Measurements from ENCODE around the gene RPRD1B.

Gene RPRD1B

DNA sequence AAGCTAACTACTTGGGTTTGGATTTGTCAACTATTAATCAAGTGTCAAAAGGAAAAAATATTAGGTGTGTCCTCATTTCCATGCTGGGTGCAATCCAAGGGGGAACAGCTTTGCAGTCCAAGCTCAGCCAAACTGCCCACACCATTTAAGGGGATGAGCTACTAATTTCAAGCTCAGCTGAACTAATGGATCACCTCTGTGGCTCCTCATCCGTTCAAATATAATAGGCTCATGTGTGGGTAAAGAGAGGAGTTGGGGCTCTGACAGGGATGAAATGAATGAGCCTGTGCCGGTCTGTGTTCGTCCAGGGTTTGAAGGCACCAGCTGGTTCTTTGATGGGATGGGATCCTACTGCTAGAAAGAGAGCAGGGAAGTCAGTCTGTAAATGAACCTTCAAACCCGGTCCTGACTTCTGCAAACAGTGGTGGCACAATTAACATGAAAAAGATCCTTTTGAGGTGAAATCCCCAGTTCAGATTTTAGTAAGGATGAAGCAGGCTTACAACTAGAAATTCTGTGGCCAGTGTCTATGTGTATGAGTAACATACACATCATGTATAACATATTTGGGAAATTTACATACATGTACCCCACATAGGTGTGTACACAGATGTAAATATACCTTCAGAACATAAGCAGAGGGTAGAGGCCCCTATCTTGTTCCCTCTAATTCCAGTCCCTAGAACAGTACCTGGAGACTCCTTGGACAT, 42.2 kb upstream of the RPRD1B start:
- H3K4me3 ChIP-seq (ENCODE audit: low read length): no peak overlapping the region
- no CpG with 5 or more reads among the region's 4 CpGs for whole genome bisulfite sequencing (ENCODE audit: insufficient coverage, insufficient read length)
- no peaks in the 10 kb centered on the region; the same call in 1 of the 2 replicates for H3K4me1 ChIP-seq (ENCODE audit: control insufficient read depth, insufficient read depth, low read length)
- H3K36me3 ChIP-seq (ENCODE audit: control insufficient read depth, insufficient read depth, low read length): peaks cover 14% of the 10 kb centered on the region; the same call in 1 of the 2 replicates
- no peak for DNase-seq (ENCODE audit: low read depth, low spot score)
- H3K27ac ChIP-seq (ENCODE audit: low read length): no peak overlapping the region
- H3K27me3 ChIP-seq (ENCODE audit: control insufficient read depth, insufficient read depth, low read length): no peaks in the 10 kb centered on the region
- H3K9me3 ChIP-seq (ENCODE audit: control insufficient read depth, insufficient read depth, low read length): no peaks in the 10 kb centered on the region

DNA sequence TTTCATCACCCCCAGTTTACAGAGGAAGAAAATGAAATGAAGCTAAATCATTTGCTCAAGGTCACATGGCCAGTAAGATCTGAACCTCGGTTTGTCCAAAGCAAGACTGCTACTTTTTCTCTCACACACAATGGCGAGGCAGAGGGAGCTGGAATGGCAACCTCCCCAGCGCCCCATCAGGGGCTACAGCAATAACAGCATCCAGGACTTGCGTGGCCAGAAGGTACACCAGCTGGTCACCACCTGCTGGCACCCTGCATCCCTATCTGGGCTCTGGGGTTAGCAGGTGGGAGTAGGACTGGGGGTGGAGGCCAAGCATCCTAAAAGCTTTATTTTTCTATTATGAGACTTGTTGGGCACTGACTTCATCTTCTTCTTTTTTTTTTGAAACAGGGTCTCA, 41.6 kb upstream of the RPRD1B start:
- DNase-seq (ENCODE audit: low read depth, low spot score): no peak
- no peaks in the 10 kb centered on the region for H3K27me3 ChIP-seq (ENCODE audit: control insufficient read depth, insufficient read depth, low read length)
- no peak overlapping the region for H3K4me3 ChIP-seq (ENCODE audit: low read length)
- no peaks in the 10 kb centered on the region; the same call in 1 of the 2 replicates for H3K4me1 ChIP-seq (ENCODE audit: control insufficient read depth, insufficient read depth, low read length)
- no peak overlapping the region for H3K27ac ChIP-seq (ENCODE audit: low read length)
- H3K9me3 ChIP-seq (ENCODE audit: control insufficient read depth, insufficient read depth, low read length): no peaks in the 10 kb centered on the region
- no CpG with 5 or more reads among the region's 4 CpGs for WGBS (ENCODE audit: insufficient coverage, insufficient read length)
- H3K36me3 ChIP-seq (ENCODE audit: control insufficient read depth, insufficient read depth, low read length): peaks cover 19% of the 10 kb centered on the region

DNA sequence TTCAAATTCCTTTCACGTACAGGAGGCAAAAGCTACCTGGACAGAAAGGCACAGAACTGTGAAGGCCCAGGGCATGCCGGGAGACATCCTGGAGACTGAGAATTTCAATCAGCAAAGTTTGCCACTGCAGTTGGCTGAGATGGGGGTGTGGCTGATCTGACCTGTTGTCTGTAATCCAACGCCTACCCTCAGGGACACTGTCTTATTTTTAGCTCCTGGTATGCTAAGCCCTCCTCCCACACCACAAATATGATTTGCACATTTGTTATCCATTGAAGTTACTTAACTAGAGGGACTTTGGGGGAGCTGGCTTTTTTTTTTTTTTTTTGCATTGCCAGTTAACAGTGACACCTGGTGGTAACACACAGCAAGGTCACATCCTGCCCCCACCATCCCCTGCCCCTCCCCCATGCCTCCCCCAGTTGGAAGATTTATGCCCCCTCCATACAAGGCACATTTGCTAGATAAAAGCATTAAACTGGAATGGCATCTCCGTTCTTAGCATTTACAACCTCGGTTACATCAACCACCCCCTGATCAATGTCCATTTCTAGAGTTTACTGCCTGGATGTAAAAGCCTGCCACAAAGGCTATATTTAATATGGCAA, 40.6 kb upstream of the RPRD1B start:
- WGBS (ENCODE audit: insufficient coverage, insufficient read length): no CpG with 5 or more reads among the region's 5 CpGs
- H3K36me3 ChIP-seq (ENCODE audit: control insufficient read depth, insufficient read depth, low read length): peaks cover 23% of the 10 kb centered on the region

DNA sequence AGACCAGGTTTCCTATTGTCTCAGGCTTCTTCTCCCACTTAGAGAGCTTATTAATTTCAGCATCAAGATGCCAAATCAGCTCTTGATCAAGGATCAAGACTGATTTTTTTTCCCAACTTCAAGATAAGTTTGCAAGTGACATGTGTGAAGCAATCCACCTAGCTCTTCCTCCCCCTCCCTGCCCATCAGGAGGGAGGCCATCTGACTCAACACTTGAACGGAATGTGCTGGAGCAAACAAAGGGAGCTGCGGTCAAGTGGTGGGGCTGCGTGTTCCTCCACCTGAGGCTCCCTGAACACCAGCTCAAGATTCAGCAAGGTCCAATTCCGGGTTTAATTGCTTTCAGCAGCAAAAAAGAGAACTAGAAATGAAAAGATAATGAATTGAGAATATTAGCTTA, 39.0 kb upstream of the RPRD1B start:
- no peak overlapping the region for H3K4me3 ChIP-seq (ENCODE audit: low read length)
- H3K9me3 ChIP-seq (ENCODE audit: control insufficient read depth, insufficient read depth, low read length): no peaks in the 10 kb centered on the region
- H3K4me1 ChIP-seq (ENCODE audit: control insufficient read depth, insufficient read depth, low read length): no peaks in the 10 kb centered on the region; the same call in 1 of the 2 replicates
- H3K27me3 ChIP-seq (ENCODE audit: control insufficient read depth, insufficient read depth, low read length): no peaks in the 10 kb centered on the region
- DNase-seq (ENCODE audit: low read depth, low spot score): no peak
- WGBS (ENCODE audit: insufficient coverage, insufficient read length): no CpG with 5 or more reads among the region's 4 CpGs
- peaks cover 26% of the 10 kb centered on the region for H3K36me3 ChIP-seq (ENCODE audit: control insufficient read depth, insufficient read depth, low read length)
- no peak overlapping the region for H3K27ac ChIP-seq (ENCODE audit: low read length)

More for the DNA sequence above, 40.6 kb upstream of the RPRD1B start:
- H3K4me3 ChIP-seq (ENCODE audit: low read length): no peak overlapping the region
- H3K9me3 ChIP-seq (ENCODE audit: control insufficient read depth, insufficient read depth, low read length): no peaks in the 10 kb centered on the region
- no peaks in the 10 kb centered on the region; the same call in 1 of the 2 replicates for H3K4me1 ChIP-seq (ENCODE audit: control insufficient read depth, insufficient read depth, low read length)
- H3K27ac ChIP-seq (ENCODE audit: low read length): no peak overlapping the region
- H3K27me3 ChIP-seq (ENCODE audit: control insufficient read depth, insufficient read depth, low read length): no peaks in the 10 kb centered on the region
- no peak for DNase-seq (ENCODE audit: low read depth, low spot score)

DNA sequence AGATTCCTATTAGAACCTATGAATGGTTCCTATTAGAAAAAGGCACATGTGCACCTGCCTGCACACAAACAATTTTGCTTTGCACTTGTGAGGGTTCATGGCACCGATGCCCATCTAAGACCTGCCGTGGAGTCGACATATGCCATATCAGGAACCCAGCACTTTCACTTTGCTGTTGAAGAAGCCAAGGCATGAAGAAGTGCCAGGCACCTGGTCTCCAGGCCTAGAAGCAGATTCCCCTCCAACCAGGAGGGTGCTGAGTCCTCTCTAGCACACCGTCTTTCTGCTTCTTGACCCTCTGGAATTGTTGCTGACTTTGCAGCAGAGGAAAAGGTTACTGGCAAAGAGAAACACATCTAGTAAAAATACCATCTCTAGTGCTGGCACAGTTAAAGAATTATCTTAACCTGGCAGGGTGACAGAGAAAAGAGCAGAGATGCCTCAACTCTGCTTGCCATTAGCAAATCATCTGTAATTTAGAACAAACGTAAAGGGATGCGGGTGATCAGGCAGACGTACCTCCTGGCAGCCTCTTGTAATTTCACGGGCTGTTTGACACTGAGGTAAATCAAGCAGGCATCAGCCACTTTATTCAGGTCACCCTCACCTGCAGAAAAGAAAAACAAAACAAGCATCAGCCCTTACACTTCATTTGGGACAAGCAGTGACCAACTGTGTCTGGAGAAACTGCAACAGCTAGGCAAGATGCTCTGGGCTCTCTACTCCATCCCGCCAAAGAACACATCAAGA, 37.5 kb upstream of the RPRD1B start:
- no peak for DNase-seq (ENCODE audit: low read depth, low spot score)
- Histone ChIP-seq H3K27me3 (ENCODE audit: control insufficient read depth, insufficient read depth, low read length) (no peaks in the 10 kb centered on the region), H3K4me1 (ENCODE audit: control insufficient read depth, insufficient read depth, low read length) (no peaks in the 10 kb centered on the region; the same call in 1 of the 2 replicates), H3K36me3 (ENCODE audit: control insufficient read depth, insufficient read depth, low read length) (peaks cover 33% of the 10 kb centered on the region), H3K9me3 (ENCODE audit: control insufficient read depth, insufficient read depth, low read length) (no peaks in the 10 kb centered on the region), H3K27ac (ENCODE audit: low read length) (no peak overlapping the region), H3K4me3 (ENCODE audit: low read length) (no peak overlapping the region)
- WGBS (ENCODE audit: insufficient coverage, insufficient read length): no CpG with 5 or more reads among the region's 9 CpGs

DNA sequence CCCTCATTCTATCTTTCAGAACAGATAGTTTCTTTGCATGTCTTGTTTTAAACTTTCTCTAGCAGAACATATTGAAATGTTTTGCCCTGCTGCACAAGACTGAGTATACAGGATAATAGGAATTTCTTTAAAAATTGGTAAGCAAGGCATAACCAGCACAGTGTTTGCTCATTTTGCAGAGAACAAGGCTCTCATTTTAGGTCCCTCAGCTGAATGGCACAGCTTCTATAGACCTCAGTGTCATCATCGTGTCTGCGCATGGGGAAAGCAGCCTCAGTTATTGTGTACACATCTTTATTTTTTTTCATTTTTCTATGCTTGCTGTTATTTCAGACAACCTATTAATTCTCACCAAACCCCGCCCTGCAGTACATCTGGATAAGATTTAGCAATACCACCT, 36.0 kb upstream of the RPRD1B start:
- Histone ChIP-seq H3K9me3 (ENCODE audit: control insufficient read depth, insufficient read depth, low read length) (no peaks in the 10 kb centered on the region), H3K36me3 (ENCODE audit: control insufficient read depth, insufficient read depth, low read length) (peaks cover 36% of the 10 kb centered on the region), H3K27me3 (ENCODE audit: control insufficient read depth, insufficient read depth, low read length) (no peaks in the 10 kb centered on the region), H3K27ac (ENCODE audit: low read length) (no peak overlapping the region), H3K4me1 (ENCODE audit: control insufficient read depth, insufficient read depth, low read length) (no peaks in the 10 kb centered on the region; the same call in 1 of the 2 replicates), H3K4me3 (ENCODE audit: low read length) (no peak overlapping the region)
- no CpG with 5 or more reads among the region's 3 CpGs for WGBS (ENCODE audit: insufficient coverage, insufficient read length)
- DNase-seq (ENCODE audit: low read depth, low spot score): no peak

DNA sequence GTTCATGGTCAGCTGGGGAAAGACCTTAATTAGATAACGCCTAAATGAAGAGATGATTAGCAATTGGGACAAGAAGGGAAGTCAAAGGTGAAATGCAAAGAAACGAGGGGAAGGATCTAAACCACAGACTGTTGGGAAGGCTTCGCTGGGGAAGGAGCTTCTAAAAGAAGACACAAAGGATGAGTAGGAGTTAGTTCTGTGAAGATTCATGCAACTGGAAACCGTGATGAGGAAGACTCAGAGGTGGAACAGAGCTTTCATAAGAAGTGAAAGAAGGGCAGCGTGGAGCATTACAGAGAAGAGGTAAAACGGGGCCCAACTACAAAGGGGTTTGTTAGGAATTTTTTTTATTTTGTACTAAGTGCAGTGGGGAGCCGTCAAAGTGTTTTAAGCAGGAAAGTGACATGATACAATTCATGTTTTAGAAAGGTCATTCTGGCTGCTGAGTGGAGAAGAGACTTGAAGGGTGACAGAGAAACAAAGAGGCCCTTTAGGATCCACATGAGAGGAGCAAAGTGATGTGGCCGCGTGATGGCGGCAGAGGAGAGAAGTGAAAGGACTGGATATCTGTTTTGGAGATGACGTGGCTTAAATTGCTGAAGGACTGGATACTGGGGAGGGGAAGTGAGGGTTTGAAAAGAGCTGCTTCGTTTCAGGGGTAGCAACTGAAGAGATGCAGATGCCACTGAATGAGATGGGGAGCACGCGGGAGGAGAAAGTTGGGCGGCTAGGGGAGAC, 33.9 kb upstream of the RPRD1B start:
- Histone ChIP-seq H3K27ac (ENCODE audit: low read length) (no peak overlapping the region), H3K27me3 (ENCODE audit: control insufficient read depth, insufficient read depth, low read length) (no peaks in the 10 kb centered on the region), H3K9me3 (ENCODE audit: control insufficient read depth, insufficient read depth, low read length) (no peaks in the 10 kb centered on the region), H3K4me1 (ENCODE audit: control insufficient read depth, insufficient read depth, low read length) (no peaks in the 10 kb centered on the region), H3K36me3 (ENCODE audit: control insufficient read depth, insufficient read depth, low read length) (peaks cover 30% of the 10 kb centered on the region), H3K4me3 (ENCODE audit: low read length) (no peak overlapping the region)
- DNase-seq (ENCODE audit: low read depth, low spot score): no peak
- no CpG with 5 or more reads among the region's 15 CpGs for WGBS (ENCODE audit: insufficient coverage, insufficient read length)

DNA sequence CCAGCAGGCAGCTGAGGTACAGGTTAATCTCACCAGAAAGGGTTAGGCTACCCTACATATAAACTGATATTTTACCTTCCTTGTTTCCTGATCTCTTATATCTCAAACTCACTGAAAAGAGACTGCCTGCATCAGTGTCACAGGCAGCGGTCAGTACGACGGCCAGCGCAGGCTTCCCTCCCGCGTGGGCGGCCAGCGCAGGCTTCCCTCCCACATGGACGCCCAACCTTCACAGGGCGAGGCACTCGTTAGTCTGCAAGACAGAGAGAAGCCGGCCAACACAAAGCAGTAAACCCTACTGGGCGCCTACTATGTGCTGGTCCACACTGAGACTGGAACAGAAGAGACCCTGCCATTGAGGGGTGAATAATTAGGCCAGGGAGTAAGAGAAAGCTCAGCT, 33.3 kb upstream of the RPRD1B start:
- peaks cover 30% of the 10 kb centered on the region for H3K36me3 ChIP-seq (ENCODE audit: control insufficient read depth, insufficient read depth, low read length)
- no peak for DNase-seq (ENCODE audit: low read depth, low spot score)
- no peaks in the 10 kb centered on the region for H3K27me3 ChIP-seq (ENCODE audit: control insufficient read depth, insufficient read depth, low read length)
- H3K4me3 ChIP-seq (ENCODE audit: low read length): no peak overlapping the region
- H3K27ac ChIP-seq (ENCODE audit: low read length): no peak overlapping the region
- no CpG with 5 or more reads among the region's 13 CpGs for WGBS (ENCODE audit: insufficient coverage, insufficient read length)
- H3K9me3 ChIP-seq (ENCODE audit: control insufficient read depth, insufficient read depth, low read length): no peaks in the 10 kb centered on the region
- H3K4me1 ChIP-seq (ENCODE audit: control insufficient read depth, insufficient read depth, low read length): no peaks in the 10 kb centered on the region

DNA sequence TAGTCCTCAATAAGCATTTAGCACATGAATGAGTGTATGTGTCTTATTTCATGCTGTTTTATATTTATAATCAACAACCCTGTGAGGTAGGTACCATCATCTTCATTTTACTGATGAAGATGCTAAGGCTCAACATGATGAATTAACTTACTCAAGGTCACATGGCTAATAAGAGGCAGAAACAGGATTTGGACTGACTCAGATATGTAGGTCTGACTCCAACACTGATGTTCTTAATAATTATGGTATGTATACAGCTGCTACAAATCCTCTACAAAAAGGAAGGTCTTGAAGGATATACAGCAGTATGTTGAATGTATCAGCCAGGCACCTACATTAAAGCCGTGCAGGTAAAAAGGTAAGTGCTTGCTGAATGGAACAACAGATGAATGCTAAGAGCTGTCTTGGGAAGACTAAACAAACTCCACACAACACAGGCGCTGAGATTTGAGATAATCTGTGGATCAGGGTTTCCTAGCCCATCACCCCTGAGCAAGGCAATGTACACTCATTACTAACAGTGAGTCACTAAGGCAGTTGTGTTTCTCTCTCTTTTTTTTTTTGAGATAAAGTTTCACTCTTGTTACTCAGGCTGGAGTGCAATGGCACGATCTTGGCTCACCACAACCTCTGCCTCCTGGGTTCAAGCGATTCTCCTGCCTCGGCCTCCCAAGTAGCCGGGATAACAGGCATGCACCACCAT, 32.2 kb upstream of the RPRD1B start:
- DNase-seq (ENCODE audit: low read depth, low spot score): no peak
- Histone ChIP-seq H3K27me3 (ENCODE audit: control insufficient read depth, insufficient read depth, low read length) (no peaks in the 10 kb centered on the region), H3K9me3 (ENCODE audit: control insufficient read depth, insufficient read depth, low read length) (no peaks in the 10 kb centered on the region), H3K36me3 (ENCODE audit: control insufficient read depth, insufficient read depth, low read length) (peaks cover 27% of the 10 kb centered on the region), H3K4me1 (ENCODE audit: control insufficient read depth, insufficient read depth, low read length) (no peaks in the 10 kb centered on the region), H3K27ac (ENCODE audit: low read length) (no peak overlapping the region), H3K4me3 (ENCODE audit: low read length) (no peak overlapping the region)
- no CpG with 5 or more reads among the region's 6 CpGs for WGBS (ENCODE audit: insufficient coverage, insufficient read length)

DNA sequence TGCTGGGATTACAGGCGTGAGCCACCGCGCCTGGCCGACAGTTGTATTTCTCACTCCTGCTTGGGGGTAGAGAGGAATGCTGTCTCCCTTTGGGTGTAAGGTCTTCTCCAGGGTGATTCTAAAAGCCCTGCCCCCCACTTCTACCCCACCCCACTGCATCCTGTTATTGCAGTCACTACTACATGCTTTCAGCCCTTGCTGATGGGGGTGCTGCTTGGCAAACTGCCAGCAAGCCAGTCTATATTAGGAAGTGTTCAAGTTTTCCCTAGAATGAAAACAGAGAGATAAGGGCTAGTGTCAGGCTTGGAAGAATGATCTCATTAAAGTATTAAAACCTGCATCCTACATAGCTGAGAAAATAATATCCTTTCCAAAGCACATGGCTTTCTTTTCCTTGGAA, 31.6 kb upstream of the RPRD1B start:
- H3K27me3 ChIP-seq (ENCODE audit: control insufficient read depth, insufficient read depth, low read length): no peaks in the 10 kb centered on the region
- H3K27ac ChIP-seq (ENCODE audit: low read length): no peak overlapping the region
- no peak overlapping the region for H3K4me3 ChIP-seq (ENCODE audit: low read length)
- no CpG with 5 or more reads among the region's 4 CpGs for WGBS (ENCODE audit: insufficient coverage, insufficient read length)
- H3K36me3 ChIP-seq (ENCODE audit: control insufficient read depth, insufficient read depth, low read length): peaks cover 22% of the 10 kb centered on the region
- no peaks in the 10 kb centered on the region for H3K4me1 ChIP-seq (ENCODE audit: control insufficient read depth, insufficient read depth, low read length)
- DNase-seq (ENCODE audit: low read depth, low spot score): no peak
- no peaks in the 10 kb centered on the region for H3K9me3 ChIP-seq (ENCODE audit: control insufficient read depth, insufficient read depth, low read length)
